HG02840 (cell line): ENCODE results near the gene CCDC88C.
"Not testable (repeated sequence)": the region's sequence is repeated elsewhere in the genome, so short reads cannot be mapped to it uniquely, and the experiment has no call there.

Experiments used
- ATAC-seq: cut with Tn5 transposase; IDR thresholded peaks from one replicate; pipeline ENCODE4 v1.9.1; 2021; ENCODE audit warnings: mild to moderate bottlenecking, moderate library complexity, moderate number of reproducible peaks; ENCODE audit not compliant: unreplicated experiment, low FRiP score

Gene CCDC88C

GRCh38 chr14:91233936-91234790 is 183.5 kb downstream of the CCDC88C start:
- no peak for ATAC-seq

GRCh38 chr14:91232603-91233002 is 185.0 kb downstream of the CCDC88C start:
- ATAC-seq, result no peak

- ATAC-seq, result no peak
Measured at GRCh38 chr14:91232052-91232451, 185.6 kb downstream of the CCDC88C start.

GRCh38 chr14:91231446-91231845 is 186.2 kb downstream of the CCDC88C start:
- ATAC-seq, result no peak

- no peak for ATAC-seq
Measured at GRCh38 chr14:91230397-91231035, 187.1 kb downstream of the CCDC88C start.

- ATAC-seq, result peak; percentile 65
Measured at GRCh38 chr14:91229743-91230200, 187.8 kb downstream of the CCDC88C start.

GRCh38 chr14:91229005-91229382 is 188.6 kb downstream of the CCDC88C start:
- ATAC-seq, result no peak

- peak; percentile 85 for ATAC-seq
Measured at GRCh38 chr14:91228112-91229004, 189.3 kb downstream of the CCDC88C start.

GRCh38 chr14:91227183-91227628 is 190.4 kb downstream of the CCDC88C start:
- ATAC-seq, result no peak

GRCh38 chr14:91226360-91226759 is 191.3 kb downstream of the CCDC88C start:
- not testable (repeated sequence) for ATAC-seq

- no peak for ATAC-seq
Measured at GRCh38 chr14:91225025-91225424, 192.6 kb downstream of the CCDC88C start.

GRCh38 chr14:91223028-91223783 is 194.4 kb downstream of the CCDC88C start:
- no peak for ATAC-seq
